SK-N-SH (cell line): ENCODE results near the gene EHD3.

Experiments
- FOXJ3 ChIP-seq: sonication (generic); formaldehyde crosslinking; IDR thresholded peaks from 2 replicates; pipeline ENCODE4 v1.5.1; 2020; ENCODE audit warnings: mild to moderate bottlenecking, missing genetic modification reagents
- POLR2AphosphoS5 ChIP-seq: IDR thresholded peaks from 2 replicates; pipeline ENCODE4 v1.6.1; 2012; ENCODE audit warnings: low read depth, low read length
- RXRA ChIP-seq: IDR thresholded peaks from 2 replicates; pipeline ENCODE4 v1.4.0; 2012; ENCODE audit warnings: low read depth, mild to moderate bottlenecking, borderline replicate concordance
- SIN3A ChIP-seq: IDR thresholded peaks from 2 replicates; pipeline ENCODE4 v1.6.1; 2012; ENCODE audit warnings: low read depth, mild to moderate bottlenecking, low read length, moderate library complexity, borderline replicate concordance
- TAF1 ChIP-seq: IDR thresholded peaks from 2 replicates; pipeline ENCODE4 v1.6.1; 2012; ENCODE audit warnings: low read depth, mild to moderate bottlenecking, low read length, moderate library complexity, borderline replicate concordance
- YY1 ChIP-seq: IDR thresholded peaks from 2 replicates; pipeline ENCODE4 v1.4.0; 2012; ENCODE audit warnings: low read depth, mild to moderate bottlenecking
- TF ChIP-seq, protein P1 (sequence below): fragments of 200-600 bp; sonication (generic); IDR thresholded peaks from 2 replicates; pipeline ENCODE4 v1.6.1; 2017; ENCODE audit warnings: antibody characterized with exemption, mild to moderate bottlenecking, moderate library complexity
- TF ChIP-seq, protein P2 (sequence below): IDR thresholded peaks from 2 replicates; pipeline ENCODE4 v1.6.1; 2012; ENCODE audit warnings: mild to moderate bottlenecking, low read depth, low read length, moderate library complexity

DNA sequence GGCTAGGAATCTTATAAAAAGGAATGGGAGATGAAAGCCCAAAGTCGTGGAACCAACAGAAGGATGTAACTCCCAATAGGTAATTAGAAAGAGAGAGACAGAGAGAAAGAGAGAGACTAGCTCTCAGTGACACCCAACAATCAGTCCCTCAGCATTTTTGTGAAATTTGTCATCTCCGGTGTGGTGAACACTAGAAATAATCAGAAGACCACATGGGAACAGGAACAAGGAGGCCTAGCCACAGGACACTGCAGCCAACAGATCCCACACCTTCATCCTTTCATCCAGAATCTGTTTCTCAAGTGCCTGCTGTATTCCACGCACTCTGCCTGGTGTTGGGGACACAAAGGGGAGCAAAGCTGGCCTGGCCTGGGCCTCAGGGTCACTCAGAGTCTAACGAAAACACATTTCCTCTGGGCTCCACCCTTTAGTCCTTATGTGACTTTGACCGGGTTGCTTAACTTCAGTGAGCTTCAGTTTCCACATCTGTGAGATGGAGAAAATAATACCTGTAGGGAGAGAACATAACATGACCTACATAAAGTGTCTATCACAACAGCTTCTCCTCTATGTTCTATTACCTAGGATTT, 53.1 kb downstream of the EHD3 start:
- TF ChIP-seq, protein P1, sequence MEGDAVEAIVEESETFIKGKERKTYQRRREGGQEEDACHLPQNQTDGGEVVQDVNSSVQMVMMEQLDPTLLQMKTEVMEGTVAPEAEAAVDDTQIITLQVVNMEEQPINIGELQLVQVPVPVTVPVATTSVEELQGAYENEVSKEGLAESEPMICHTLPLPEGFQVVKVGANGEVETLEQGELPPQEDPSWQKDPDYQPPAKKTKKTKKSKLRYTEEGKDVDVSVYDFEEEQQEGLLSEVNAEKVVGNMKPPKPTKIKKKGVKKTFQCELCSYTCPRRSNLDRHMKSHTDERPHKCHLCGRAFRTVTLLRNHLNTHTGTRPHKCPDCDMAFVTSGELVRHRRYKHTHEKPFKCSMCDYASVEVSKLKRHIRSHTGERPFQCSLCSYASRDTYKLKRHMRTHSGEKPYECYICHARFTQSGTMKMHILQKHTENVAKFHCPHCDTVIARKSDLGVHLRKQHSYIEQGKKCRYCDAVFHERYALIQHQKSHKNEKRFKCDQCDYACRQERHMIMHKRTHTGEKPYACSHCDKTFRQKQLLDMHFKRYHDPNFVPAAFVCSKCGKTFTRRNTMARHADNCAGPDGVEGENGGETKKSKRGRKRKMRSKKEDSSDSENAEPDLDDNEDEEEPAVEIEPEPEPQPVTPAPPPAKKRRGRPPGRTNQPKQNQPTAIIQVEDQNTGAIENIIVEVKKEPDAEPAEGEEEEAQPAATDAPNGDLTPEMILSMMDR, result no peak
- TF ChIP-seq FOXJ3 (CRISPR knock-in tag), result no peak
- TF ChIP-seq POLR2AphosphoS5, result no peak
- TF ChIP-seq SIN3A, result no peak
- TF ChIP-seq, protein P2, sequence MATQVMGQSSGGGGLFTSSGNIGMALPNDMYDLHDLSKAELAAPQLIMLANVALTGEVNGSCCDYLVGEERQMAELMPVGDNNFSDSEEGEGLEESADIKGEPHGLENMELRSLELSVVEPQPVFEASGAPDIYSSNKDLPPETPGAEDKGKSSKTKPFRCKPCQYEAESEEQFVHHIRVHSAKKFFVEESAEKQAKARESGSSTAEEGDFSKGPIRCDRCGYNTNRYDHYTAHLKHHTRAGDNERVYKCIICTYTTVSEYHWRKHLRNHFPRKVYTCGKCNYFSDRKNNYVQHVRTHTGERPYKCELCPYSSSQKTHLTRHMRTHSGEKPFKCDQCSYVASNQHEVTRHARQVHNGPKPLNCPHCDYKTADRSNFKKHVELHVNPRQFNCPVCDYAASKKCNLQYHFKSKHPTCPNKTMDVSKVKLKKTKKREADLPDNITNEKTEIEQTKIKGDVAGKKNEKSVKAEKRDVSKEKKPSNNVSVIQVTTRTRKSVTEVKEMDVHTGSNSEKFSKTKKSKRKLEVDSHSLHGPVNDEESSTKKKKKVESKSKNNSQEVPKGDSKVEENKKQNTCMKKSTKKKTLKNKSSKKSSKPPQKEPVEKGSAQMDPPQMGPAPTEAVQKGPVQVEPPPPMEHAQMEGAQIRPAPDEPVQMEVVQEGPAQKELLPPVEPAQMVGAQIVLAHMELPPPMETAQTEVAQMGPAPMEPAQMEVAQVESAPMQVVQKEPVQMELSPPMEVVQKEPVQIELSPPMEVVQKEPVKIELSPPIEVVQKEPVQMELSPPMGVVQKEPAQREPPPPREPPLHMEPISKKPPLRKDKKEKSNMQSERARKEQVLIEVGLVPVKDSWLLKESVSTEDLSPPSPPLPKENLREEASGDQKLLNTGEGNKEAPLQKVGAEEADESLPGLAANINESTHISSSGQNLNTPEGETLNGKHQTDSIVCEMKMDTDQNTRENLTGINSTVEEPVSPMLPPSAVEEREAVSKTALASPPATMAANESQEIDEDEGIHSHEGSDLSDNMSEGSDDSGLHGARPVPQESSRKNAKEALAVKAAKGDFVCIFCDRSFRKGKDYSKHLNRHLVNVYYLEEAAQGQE, result no peak
- TF ChIP-seq RXRA, result no peak
- no peak for TF ChIP-seq TAF1
- no peak for TF ChIP-seq YY1
